CD14-positive monocyte (primary cell): ENCODE data around the gene SNX3. TPM values are rescaled to one million over a fixed set of nuclear protein-coding genes. Genes with fewer than 3 reads are reported as not detected.

Experiments
- DNase-seq, 3 donors: peaks; one replicate each; pipeline ENCODE4 v3.0.0-alpha.2; 2011 to 2022
- H2AFZ ChIP-seq: 2 replicates; pipeline ENCODE4 v1.6.0; 2012; ENCODE audit warnings: mild to moderate bottlenecking, low read depth, low read length, inconsistent platforms; ENCODE audit not compliant: insufficient read depth, poor library complexity, severe bottlenecking
- H3K27ac ChIP-seq, 2 donors: 1 replicate in 1 of 2; 2 replicates in 1 of 2; pipeline ENCODE4 v1.5.1; 2012 to 2013; ENCODE audit warnings: low read length in 2 of 2, control low read depth in 1 of 2, inconsistent platforms in 1 of 2, low read depth in 1 of 2, mild to moderate bottlenecking in 1 of 2
- H3K27me3 ChIP-seq, 2 donors: one replicate each; pipeline versions ENCODE4 v1.6.0 to v1.6.1; 2011 to 2013; ENCODE audit warnings: low read length in 2 of 2; ENCODE audit not compliant: control insufficient read depth in 2 of 2, insufficient read depth in 2 of 2
- H3K36me3 ChIP-seq, 2 donors: replicated peaks in 1 of 2; 1 replicate in 1 of 2; 2 replicates in 1 of 2; pipeline versions ENCODE4 v1.5.1 to v1.6.1; 2012 to 2013; ENCODE audit warnings: low read length in 2 of 2, control low read depth in 1 of 2, inconsistent platforms in 1 of 2, mild to moderate bottlenecking in 1 of 2; ENCODE audit not compliant: insufficient read depth in 2 of 2, control insufficient read depth in 1 of 2
- H3K4me1 ChIP-seq, 2 donors: 1 replicate in 1 of 2; 2 replicates in 1 of 2; pipeline versions ENCODE4 v1.5.1 to v1.6.1; 2012 to 2013; ENCODE audit warnings: low read length in 2 of 2, control low read depth in 1 of 2, inconsistent platforms in 1 of 2, mild to moderate bottlenecking in 1 of 2, moderate library complexity in 1 of 2; ENCODE audit not compliant: insufficient read depth in 2 of 2, control insufficient read depth in 1 of 2
- H3K4me2 ChIP-seq: replicated peaks from 2 replicates; pipeline ENCODE3; 2012; ENCODE audit warnings: low read length, moderate library complexity, mild to moderate bottlenecking; ENCODE audit not compliant: poor library complexity, severe bottlenecking; ENCODE audit errors: extremely low read depth
- H3K4me3 ChIP-seq, 3 experiments: fragments of 200-600 bp in 1 of 3; sonication (generic) in 1 of 3; replicated peaks in 1 of 3; 1 replicate in 2 of 3; 2 replicates in 1 of 3; pipeline ENCODE4 v1.5.1; 2011 to 2013; ENCODE audit warnings: low read length in 3 of 3, mild to moderate bottlenecking in 3 of 3, control low read depth in 2 of 3, low read depth in 2 of 3, inconsistent platforms in 1 of 3, moderate library complexity in 1 of 3
- H3K79me2 ChIP-seq: 2 replicates; pipeline ENCODE4 v1.6.0; 2012; ENCODE audit warnings: mild to moderate bottlenecking, control low read depth, inconsistent platforms, low read length, moderate library complexity; ENCODE audit not compliant: insufficient read depth
- H3K9ac ChIP-seq: 2 replicates; pipeline ENCODE4 v1.6.0; 2017; ENCODE audit warnings: low read length, mild to moderate bottlenecking; ENCODE audit not compliant: insufficient read depth, poor library complexity, severe bottlenecking
- H3K9me3 ChIP-seq, 2 donors: replicated peaks in 1 of 2; 1 replicate in 1 of 2; 2 replicates in 1 of 2; pipeline versions ENCODE4 v1.5.1 to v1.6.1; 2012 to 2013; ENCODE audit warnings: low read length in 2 of 2, control low read depth in 1 of 2; ENCODE audit not compliant: control insufficient read depth in 1 of 2, insufficient read depth in 1 of 2
- H4K20me1 ChIP-seq: 2 replicates; pipeline ENCODE4 v1.6.0; 2012; ENCODE audit warnings: mild to moderate bottlenecking, low read length, control low read depth, moderate library complexity; ENCODE audit not compliant: insufficient read depth
- H3K27ac Mint-ChIP-seq, 7 donors: one replicate each; pipeline ENCODE4 v1.8.0; 2020; ENCODE audit warnings: mild to moderate bottlenecking in 7 of 7, mixed read lengths in 7 of 7, moderate library complexity in 6 of 7, inconsistent platforms in 2 of 7
- H3K27me3 Mint-ChIP-seq, 3 donors: one replicate each; pipeline ENCODE4 v1.8.0; 2021 to 2022; ENCODE audit warnings: low read depth in 3 of 3, mild to moderate bottlenecking in 3 of 3, mixed read lengths in 3 of 3, moderate library complexity in 3 of 3, inconsistent platforms in 1 of 3
- H3K36me3 Mint-ChIP-seq, 2 donors: one replicate each; pipeline ENCODE4 v1.8.0; 2020; ENCODE audit warnings: mixed read lengths in 2 of 2, inconsistent platforms in 1 of 2, mild to moderate bottlenecking in 1 of 2
- H3K4me1 Mint-ChIP-seq: one replicate; pipeline ENCODE4 v1.8.0; 2020; ENCODE audit warnings: mild to moderate bottlenecking, mixed read lengths
- H3K4me3 Mint-ChIP-seq, 2 donors: one replicate each; pipeline ENCODE4 v1.8.0; 2020; ENCODE audit warnings: mild to moderate bottlenecking in 2 of 2, mixed read lengths in 2 of 2, moderate library complexity in 1 of 2
- H3K9me3 Mint-ChIP-seq, 7 donors: one replicate each; pipeline ENCODE4 v1.8.0; 2020 to 2022; ENCODE audit warnings: mixed read lengths in 7 of 7, mild to moderate bottlenecking in 6 of 7, moderate library complexity in 6 of 7, inconsistent platforms in 2 of 7
- CTCF ChIP-seq: fragments of 200-600 bp; IDR thresholded peaks from one replicate; pipeline ENCODE4 v1.8.0; 2022; ENCODE audit warnings: antibody characterized with exemption, mild to moderate bottlenecking
- WGBS: methylation state at CpG from one replicate; pipeline ENCODE4 v1.1.5; 2013; ENCODE audit warnings: missing lambda C conversion rate; ENCODE audit not compliant: insufficient coverage; 5-methylcytosine and 5-hydroxymethylcytosine counted together
- intact Hi-C, 2 donors: fragments of 100-400 bp; cut with micrococcal nuclease; formaldehyde crosslinking; loops; one replicate each; pipeline versions ENCODE4 v1.15.0 to v1.15.1; 2023
- polyA plus RNA-seq, 3 donors: library from polyadenylated mRNA; depleted of rRNA in 1 of 3; unstranded in 2 of 3; stranded (reverse) in 1 of 3; fragments of 300-500 nt in 2 of 3; fragments of >200 nt in 1 of 3; fragmentation: Illumina TruSeq in 2 of 3; gene quantifications; 1 replicate in 2 of 3; 2 replicates in 1 of 3; pipeline ENCODE4 v1.2.3, GENCODE V29; 2012 to 2021

The SNX3 gene
- polyA plus RNA-seq, 3 donors = 134 to 441 (median 394) TPM

GRCh38 chr6:108260126-108260808 is 573 bp downstream of the SNX3 start:
- Histone ChIP-seq H3K27ac (peak overlapping the region; percentile 93 to 98), H3K27me3 (no peaks in the 10 kb centered on the region), H3K4me3 (peak overlapping the region; percentile 94 to 98 (median 95)), H4K20me1 (peaks cover 41% of the 10 kb centered on the region), H3K9me3 (no peaks in the 10 kb centered on the region), H3K36me3 (peaks cover 2 to 8% of the 10 kb centered on the region in 2 donors), H3K79me2 (peaks cover 57% of the 10 kb centered on the region), H3K9ac (peak overlapping the region; percentile 92), H3K4me2 (peak overlapping the region; percentile 91), H3K4me1 (peaks cover 26 to 35% of the 10 kb centered on the region in 2 donors), H2AFZ (peak overlapping the region; percentile 93)
- no peaks in the 10 kb centered on the region for H3K9me3 Mint-ChIP-seq
- H3K4me3 Mint-ChIP-seq = peak overlapping the region; percentile 83 to 92
- peak in 2 of 3 donors; percentile 15 to 28 for DNase-seq
- peaks cover 6 to 7% of the 10 kb centered on the region in 2 donors for H3K36me3 Mint-ChIP-seq
- intact Hi-C loops = loop anchor here in 1 of 2 donors (2.0 kb wide), 1 partner anchor 35 kb away; the partner anchor contains the start of gene AFG1L
- H3K27me3 Mint-ChIP-seq = peaks cover 0 to 3% (median 3%) of the 10 kb centered on the region in 3 donors
- no peak for TF ChIP-seq CTCF
- H3K27ac Mint-ChIP-seq = peak overlapping the region; percentile 87 to 97 (median 93)
- under 1% methylated on average over 29 of the region's 29 CpGs for WGBS
- H3K4me1 Mint-ChIP-seq = peaks cover 31% of the 10 kb centered on the region

GRCh38 chr6:108254433-108255410 is 6.1 kb downstream of the SNX3 start:
- DNase-seq = peak; percentile 42 to 60 (median 58)
- Histone ChIP-seq H3K79me2 (peaks cover 99% of the 10 kb centered on the region), H4K20me1 (peaks cover 97% of the 10 kb centered on the region), H3K4me1 (peaks cover 30 to 40% of the 10 kb centered on the region in 2 donors), H3K9me3 (no peaks in the 10 kb centered on the region), H3K27ac (peak overlapping the region; percentile 68 to 73), H3K9ac (no peak overlapping the region), H3K4me3 (no peak overlapping the region), H3K36me3 (peaks cover 5 to 28% of the 10 kb centered on the region in 2 donors), H3K27me3 (no peaks in the 10 kb centered on the region), H3K4me2 (peak overlapping the region; percentile 2), H2AFZ (no peak overlapping the region)
- no peak for TF ChIP-seq CTCF
- Mint-ChIP-seq H3K27me3 (no peaks in the 10 kb centered on the region), H3K36me3 (peaks cover 20 to 32% of the 10 kb centered on the region in 2 donors), H3K9me3 (peaks cover 0 to 3% (median 0%) of the 10 kb centered on the region in 7 donors), H3K4me3 (no peak overlapping the region), H3K4me1 (peaks cover 61% of the 10 kb centered on the region), H3K27ac (peak overlapping the region; percentile 58 to 91 (median 84))
- intact Hi-C loops = no loop called here
- WGBS = 90% methylated on average over 3 of the region's 4 CpGs
